ENCODE measurements around the gene KCTD5.

KCTD5 gene

DNA sequence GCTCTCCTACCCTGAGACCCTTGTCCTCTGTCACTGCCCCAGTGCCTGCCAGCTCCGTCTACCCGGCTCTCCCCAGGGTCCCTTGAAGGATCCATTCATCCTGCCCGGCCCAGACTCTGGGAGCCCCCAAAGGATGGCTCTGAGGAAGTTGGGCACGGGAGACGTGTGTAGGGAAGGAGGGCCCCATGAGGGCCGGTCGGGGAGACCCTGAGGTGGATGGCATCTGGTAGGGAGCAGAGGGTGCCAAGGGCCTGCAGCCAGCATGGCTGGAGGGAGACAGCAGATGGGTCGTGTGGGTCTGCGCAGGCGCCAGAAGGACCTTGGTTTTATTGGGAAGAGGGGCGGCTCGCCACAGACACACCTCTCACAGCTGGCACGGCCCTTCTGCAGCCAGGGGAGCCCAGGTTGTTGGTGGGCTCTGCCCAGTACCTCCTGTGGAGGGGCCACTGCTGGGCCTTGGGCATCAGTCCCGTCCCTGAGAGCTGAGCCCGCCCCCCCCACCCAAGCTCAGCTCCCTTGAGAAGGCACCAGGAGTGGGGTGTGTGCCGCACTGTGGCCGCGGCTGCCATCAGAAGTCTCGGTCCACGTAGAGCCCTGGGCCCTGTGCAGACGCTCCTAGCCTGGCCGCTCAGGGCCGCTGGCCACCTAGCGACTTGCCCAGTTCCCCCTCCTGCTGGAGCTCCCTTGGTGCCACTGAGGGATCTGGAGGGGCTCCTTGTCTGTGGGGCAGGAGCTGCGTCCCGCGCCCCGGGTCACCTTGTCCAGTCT is 16.0 kb downstream of the KCTD5 start:
- no peak for DNase-seq

DNA sequence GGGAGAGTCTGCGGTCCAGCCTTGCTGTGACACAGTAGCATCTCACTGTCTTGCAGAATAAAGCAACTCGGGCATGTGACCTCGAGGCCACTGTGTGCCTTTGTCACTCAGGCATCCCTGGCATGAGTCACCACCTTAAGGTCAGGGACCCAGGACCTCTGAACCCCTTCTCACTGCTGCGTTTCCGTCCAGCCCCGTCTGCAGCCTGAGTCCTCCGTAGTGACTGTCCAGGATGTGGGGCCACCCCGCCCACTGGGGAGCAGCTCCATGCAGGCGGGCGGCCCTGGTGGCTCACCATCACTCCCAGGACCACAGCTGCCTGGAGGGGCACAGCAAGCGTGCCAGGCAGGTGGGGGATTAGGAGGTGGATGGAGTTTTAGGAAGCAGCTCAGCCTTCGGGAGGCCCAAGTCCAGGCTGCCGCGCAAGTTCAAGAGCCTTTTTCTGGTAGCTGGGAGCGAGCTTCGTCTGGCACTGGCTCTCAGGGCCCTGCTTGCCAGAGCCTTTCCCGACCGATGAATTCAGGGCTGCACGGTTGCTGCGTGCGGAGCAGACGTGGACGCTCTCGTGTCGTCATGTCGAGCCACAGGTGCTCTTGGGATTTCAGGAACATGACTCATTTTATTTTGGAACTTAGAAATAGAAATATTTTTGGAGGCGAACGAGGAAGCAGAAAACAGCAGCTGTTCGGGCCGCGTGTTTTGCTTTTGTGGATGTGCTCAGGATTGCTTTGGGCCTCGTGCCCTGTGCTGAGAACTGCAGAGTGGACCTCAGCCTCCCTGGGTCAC is 16.8 kb downstream of the KCTD5 start:
- no peak for DNase-seq

DNA sequence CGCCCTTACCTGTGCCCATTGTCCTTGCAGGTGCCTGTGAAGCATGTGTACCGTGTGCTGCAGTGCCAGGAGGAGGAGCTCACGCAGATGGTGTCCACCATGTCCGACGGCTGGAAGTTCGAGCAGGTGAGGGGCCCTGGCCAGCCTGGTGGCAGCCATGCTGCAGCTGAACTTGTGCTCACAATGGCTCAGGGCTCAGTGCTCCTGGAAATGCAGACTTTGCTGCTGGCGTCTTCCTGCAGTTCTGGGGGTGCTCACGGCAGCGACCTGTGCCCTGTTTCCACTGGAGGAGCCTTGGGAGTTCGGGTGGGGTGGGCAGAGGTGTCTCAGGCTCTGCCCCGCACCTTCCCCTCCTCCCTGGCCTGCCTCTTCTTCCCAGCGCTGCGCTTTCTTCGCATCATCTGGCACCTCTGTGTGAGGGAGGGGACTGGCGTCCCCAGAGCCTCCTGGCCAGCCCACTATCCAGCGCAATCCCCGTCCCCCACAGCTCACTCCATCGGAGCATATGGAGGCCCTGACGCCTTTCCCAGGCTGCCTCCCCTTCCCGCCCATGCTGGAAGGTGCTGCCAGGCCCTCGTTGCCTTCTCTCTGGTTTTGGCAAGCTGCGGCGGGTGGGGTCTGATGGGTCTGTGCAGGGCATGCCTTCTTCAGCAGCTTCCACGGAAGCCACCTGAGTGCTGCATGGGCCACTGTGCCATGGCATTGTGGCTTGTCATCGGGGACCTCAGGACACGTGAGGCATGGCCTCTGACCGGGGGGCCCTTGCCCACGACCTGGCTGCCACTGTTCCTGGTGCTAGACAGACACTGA is 17.7 kb downstream of the KCTD5 start:
- no peak for DNase-seq

DNA sequence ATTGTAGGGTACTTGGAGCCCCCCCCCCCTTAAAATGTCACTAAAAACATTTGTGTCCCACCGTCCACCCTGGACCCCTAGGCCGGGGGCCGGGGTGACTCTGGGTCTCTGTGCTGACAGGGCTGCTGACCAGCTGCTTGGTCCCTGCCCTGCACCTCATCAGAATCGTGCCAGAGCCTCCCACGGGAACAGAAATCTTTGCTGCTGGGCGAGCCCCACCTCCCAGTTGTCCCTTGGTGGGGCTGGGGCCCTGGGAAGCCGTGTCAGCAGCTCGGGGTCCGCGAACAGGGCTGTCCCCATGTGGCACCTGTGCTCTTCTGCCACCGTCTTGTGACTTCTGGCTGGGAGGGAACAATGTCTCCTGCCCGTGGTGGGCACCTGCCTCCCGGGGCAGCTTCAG is 18.5 kb downstream of the KCTD5 start:
- no peak for DNase-seq

DNA sequence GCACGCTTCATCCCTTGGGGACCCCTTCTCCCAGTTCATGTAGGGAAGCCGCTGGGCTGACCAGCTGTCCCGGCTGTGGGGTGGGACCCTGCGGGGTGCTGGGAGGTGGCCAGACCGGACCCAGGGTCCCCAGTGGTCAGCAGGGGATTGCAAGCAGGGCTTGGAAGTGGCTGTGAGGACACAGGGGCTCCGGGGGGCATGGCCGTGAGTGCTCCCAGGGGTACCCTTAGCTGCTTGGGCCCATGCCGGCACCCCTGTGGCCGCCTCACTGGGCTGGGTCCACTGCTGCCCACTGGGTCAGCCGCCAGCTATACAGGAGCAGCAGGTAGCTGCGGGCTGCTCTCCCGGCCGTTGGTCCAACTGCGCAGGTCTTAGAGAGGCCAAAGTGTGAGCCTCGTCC is 18.9 kb downstream of the KCTD5 start:
- no peak for DNase-seq

DNA sequence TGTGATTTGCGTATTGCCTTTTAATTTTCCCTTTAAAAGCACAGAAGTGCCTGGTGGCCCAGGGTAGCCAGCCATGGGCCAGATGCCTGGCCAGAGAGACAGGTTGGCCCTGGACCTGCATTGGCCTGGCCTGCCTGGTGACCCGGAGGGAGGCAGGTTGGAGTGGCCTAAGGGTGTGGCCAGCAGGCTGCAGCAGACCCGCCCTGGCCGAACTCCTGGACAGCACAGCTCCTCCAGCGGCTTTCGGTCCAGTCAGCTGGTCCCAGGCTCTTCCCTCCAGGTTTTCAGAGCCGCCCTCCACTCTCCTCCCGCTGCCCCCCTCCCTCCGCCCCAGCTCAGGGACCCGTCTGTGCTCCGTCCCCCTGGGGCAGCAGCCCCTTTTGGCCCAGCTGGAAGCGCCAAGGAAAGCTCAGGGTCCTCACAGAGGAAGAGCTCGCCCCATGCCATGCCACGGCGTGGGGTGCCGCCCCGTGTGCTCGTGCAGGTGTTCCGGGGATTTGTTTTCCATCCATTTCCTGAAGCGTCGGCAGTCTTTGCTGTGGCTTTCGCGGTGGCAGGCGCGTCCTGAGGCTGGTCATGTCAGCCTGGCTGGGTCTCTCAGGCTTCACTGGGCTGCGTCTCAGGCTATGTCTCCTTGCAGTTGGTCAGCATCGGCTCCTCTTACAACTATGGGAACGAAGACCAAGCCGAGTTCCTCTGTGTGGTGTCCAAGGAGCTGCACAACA is 19.6 kb downstream of the KCTD5 start:
- DNase-seq: no peak

DNA sequence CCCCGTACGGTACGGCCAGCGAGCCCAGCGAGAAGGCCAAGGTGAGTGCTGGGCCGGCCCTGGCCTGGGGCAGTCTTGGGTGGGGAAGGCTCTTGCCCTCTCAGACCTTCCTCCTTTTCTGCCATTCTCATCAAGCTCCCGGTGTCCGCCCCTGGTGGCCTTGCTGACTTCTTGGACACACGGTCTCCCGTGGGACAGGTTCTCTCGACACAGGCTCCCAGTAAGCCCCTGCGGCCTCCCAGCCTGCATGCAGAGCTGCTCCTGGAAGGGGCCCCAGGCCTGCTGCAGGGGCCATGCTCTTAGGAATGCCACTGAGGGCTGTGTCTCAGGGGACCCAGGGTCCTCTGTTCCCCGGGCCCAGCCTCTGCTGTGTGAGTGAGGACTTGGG is 20.1 kb downstream of the KCTD5 start:
- no peak for DNase-seq

DNA sequence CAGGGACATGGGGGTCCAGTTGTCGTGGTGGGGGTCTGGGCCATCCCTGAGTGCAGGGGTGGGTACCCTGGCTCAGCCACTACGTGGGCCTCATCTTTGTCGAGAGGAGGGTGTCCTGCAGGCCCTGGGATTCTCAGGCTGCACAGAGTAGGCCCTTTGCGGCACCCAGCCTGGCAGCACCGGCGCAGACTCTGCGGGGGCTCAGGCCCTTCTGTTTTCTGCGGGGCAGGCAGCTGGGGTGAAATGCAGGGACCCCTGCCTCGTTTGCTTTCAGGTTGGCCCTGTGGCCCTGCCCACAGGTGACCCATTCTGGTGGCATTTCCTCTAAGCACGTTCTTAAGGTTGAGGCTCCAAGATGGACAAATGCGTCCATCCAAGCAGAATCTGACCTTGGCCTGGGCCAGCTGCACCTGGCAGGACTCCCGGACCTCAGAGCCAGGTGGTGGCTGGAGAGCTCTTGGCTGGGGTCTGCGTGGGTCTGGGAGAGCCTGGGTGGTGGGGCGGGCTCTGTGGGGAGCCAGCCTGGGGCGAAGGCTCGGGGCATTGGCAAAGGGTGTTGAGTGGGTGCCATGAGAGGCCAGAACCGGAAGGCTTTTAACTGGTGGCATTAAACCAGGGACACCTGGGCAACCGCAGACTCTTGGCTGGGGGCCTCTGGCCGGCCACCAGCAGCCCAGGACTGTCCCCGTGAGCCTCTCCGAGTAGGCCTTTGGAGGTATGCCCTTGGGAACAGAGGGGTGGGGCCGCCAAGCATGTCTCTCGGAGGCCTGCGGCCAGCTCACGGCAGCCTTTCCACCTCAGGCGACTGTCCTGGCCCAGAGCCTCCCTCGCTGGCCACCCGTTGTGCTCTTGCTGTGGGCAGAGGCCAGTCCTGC is 20.8 kb downstream of the KCTD5 start:
- DNase-seq: no peak

DNA sequence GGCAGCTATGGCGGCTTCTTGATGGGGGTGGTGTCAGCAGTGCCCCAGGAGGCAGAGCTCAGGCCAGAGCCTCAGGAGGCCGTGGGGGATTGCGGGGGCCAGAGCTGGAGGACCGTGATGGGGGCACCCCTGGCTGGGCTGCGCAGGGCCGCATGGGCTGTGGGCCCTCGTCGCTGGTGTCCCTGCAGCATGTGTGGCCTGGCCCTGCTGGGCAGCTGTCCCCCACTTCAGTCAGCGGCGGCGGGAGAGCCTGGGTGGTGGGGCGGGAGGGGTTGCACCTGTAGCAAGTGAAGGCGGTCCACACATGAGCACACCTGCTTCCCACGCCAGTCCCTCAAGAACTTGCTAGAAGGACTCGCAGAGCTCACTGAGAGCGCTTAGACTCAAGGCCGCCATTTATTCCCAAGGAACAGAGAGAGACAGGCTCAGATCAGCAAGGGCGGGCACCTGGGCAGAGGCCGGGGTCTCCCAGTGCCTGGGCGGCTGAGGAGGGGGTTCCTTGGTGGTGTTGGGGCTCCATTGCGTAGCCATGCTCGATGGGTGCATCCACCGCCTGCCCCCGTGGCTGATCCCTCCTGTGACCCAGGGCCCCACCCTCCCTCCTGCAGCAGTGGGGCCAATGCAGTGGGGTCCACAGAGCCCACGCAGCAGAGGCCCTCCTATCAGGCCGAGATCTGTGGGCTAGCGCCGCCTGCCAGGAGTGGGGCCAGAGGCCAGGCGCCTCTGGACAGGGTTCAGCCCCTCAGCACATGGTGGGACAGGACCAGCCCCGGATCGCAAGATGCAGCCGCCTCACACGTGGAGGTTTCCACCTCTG is 22.1 kb downstream of the KCTD5 start:
- no peak for DNase-seq

DNA sequence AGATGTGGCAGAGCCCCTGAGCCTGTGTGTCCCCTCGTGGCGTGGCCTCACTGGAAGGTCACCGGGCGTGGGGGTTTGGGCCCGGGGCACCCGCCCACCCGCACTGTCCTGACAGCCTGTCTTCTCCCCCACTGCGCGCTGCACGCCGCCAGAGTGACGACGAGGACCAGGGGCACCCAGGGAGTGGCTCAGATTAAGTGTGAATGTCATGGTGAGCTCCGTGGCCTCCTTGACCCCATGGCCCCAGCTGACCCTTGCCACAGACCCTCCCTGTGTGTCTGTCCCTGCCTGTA is 22.6 kb downstream of the KCTD5 start:
- DNase-seq: no peak

DNA sequence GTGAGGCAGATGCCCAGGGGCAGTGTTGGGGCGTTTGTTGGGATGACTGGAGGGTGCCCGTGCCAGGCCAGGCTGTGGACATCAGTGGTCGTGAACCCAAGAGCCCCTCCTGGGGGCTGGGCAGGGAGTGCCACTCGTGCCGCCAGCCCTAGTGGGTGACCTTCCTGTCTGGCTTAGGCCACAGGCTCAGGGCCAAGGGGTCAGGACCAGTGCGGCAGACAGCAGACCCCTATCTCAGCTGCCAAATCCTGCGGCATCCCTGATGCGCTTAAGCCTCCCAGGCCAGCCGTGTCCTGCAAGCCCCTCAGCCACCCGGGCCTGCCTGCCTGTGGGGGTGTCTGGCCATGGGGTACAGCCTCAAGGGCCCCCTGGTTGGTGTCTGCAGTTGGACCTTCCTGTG is 23.0 kb downstream of the KCTD5 start:
- no peak for DNase-seq

DNA sequence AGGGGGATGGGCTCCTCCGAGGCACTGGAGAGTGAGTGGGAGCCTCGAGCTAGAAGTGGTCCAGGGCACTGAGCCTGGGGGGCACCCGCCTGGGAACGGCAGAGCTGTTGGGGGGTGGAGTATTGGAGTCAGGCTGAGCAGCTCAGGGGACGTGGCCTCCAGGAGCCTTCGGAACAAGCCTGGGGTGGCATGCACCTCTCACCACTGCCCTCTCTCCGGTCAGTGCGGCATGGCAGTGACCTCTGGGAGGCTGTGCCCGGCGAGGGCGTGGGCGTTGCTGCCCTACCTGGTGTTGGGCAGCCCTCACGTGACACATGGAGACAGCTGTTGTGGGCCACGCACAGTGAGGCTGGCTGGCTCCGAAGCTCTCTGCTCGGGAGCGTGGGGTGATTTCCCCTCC is 23.8 kb downstream of the KCTD5 start:
- no peak for DNase-seq

DNA sequence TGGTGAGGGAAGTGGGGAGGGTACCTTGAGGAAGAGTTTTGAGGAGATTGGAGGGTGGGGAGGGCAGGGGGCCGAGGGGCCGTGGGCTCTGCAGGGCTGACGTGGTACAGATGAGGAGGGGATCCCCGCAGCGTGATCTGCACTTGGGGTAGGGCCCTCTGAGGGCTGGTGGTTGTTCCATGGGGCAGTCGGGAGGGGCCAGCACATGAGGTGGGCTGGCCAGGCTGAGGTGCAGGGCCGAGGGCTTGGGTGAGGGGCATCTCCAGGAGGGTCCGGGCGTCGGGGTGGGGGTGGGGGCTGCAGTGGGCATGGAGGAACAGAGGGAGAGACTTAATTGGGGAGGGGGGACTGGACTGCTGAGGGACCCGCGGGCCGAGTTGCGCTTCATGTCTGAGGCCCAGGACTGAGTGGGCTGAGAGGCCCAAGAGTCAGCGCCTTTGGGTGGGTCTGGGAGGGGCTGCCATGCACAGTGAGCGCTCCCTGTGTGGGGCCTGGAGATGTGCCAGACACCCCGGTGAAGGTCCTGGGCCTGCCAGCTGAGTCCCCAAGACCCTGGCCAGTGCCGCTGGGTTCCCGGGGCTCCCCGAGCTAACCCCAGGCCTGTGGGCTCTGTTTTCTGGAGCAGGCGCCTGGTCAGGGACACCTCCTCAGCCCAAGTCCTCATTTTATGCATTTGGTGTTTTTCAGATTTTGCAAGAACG is 24.4 kb downstream of the KCTD5 start:
- no peak for DNase-seq

DNA sequence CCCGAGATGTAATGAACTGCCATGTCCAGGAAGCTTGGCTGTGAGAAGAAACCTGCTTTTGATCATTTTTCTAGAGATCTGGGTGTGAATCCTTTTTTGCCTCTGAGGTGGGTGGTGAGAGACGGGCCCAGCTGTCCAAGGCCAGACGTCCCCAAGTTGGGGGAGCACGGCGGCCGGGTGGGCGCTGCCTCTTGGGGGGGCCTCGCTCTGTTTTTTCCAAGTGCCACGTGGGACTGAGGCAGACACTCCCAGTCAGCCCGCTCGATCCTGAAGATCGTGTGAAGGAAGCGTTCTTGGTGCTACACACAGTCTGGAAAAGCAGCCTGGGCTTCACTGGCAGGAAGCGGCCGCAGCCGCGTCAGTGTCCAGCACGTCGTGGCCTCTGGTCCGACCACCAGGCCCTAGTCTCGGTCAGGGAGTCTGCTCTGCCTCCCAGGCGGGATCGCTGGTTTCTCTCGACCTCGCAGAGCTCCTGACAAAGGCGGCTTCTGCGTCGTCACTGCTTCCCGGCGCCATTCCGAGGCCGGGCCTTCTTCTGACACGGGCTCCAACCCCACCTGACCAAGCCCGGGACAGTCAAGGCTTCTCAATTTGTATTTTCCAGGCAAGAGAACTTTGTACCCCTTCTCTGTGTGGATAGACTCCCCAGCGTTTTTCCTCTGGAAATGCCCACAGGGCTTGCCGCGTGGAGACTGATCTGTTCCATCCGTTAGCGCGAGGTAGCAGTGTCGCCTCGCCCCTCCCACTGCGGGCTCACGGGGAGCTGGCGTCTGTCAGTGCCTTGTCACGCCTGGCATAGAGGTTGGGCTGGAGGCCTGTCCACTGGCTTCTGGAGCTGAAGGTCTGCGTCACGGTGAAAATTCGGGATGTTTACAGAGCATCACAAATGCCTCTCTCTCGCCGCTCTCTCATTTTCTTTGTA is 25.3 kb downstream of the KCTD5 start:
- DNase-seq: no peak

DNA sequence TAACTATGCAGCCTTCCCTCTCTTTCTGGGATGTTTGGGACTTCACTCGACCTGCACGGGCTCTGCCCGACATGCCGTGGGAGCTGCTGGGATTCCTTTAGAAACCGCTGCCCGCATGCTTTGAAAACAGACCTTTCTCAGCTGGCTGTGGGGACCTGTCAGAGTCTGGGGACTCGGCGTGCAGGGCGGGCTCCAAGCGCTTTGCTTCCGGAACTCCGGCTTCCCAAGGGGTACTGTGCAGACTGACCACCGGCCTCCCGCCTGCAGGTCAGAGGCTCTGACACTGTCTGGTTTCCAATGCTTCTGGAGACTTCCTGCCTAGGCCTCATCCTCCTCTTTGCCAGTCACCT is 25.9 kb downstream of the KCTD5 start:
- no peak for DNase-seq

DNA sequence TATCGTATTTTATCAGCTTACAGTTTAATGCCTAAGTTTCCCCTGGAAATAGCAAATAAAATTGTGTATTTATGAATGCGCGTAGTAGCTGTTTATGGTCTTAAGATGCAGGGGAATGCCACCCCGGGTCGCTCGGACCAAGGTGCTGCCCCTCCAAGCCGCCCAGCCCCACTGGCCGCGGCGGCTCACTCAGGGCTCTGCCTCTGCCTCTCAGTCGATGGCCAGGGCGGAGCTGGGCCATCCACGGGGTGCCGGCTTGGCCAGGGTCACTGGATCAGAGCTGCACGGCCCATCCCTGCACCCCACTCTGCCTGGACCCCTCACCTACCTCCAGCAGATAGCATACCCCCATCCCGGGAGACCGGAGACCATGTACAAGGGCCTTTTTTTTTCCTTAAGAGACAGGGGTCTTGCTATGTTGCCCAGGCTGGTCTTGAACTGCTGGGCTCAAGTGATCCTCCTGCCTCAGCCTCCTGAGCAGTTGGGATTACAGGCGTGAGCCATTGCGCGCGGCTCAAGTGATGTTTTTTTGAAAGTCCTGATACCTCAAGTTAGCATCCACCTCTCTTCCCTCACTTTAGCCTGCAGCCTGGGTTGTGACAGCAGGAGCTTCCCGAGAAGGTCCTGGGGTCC is 26.7 kb downstream of the KCTD5 start:
- no peak for DNase-seq

DNA sequence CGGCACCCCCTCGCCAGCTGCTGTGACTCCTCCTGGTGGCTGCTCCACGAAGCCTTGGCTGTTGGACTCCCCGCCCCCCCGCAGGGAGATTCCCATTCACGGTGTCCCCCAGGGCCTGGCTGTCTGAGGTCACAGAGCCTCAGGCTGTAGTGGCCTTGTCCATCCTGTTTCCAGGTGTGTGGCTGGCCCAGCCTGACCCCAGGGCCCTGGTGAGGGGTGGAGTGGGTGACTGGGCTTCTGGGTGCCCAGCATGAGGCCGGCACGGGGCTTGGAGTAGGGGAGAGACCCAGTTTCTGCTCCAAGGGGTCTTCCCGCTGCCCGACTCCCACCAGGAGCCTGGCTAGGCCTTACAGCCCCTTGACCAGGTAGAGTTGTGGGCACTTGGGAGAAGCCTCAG is 27.3 kb downstream of the KCTD5 start:
- DNase-seq: no peak

DNA sequence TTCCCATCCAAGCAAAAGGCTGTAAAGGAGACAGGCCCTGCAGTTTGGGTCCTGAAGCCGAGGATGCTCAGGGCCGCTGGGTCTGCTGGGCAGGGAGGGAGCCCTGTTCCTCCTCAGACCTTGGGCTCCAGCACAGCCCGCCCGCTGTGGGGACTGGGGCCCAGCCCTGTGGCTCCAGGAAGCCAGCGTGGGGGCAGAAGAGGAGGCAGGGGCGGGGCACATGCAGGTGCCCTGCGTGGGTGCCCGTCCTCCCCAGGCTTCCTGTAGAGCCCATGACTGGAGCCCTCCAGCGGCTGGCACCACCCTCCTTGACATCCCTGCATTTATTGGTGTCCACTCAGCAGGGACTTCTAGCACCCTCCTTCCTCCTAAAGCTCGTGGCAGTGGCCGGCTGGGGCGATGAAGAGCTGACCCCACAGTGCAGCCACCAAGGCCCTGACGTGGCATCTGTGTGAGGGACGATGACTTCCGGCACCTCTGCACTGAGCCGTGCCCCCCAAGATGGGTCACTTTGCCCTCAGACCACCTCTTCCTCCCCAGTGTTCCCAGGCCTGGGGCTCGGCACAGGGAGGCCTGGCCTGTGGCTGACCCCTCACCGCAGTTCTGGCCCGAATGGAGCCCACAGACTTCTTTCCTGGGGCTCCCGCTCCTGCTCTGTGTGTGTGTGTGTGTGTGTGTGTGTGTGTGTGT is 27.8 kb downstream of the KCTD5 start:
- DNase-seq: no peak

Data from T-helper 9 cell (primary cell).